K562 (cell line): ENCODE data around the gene FBXW11.

Experiments used
- NR2F6 ChIP-seq: fragments of 450-650 bp; formaldehyde crosslinking; IDR thresholded peaks from 2 replicates; pipeline ENCODE4 v1.4.0; 2020; ENCODE audit warnings: mild to moderate bottlenecking
- TF ChIP-seq, protein P1 (sequence below): sonication (generic); formaldehyde crosslinking; IDR thresholded peaks from 2 replicates; pipeline ENCODE4 v1.8.1; 2022; ENCODE audit warnings: missing genetic modification reagents
- TF ChIP-seq, protein P2 (sequence below), 3 experiments: IDR thresholded peaks in 2 of 3; conservative IDR thresholded peaks in 1 of 3; 2 replicates each; pipeline ENCODE4 v1.5.1; 2011 to 2012; ENCODE audit warnings: low read length in 3 of 3, mild to moderate bottlenecking in 3 of 3, control low read depth in 2 of 3, improper control_type of control experiment in 1 of 3, inconsistent platforms in 1 of 3, low read depth in 1 of 3, mixed read lengths in 1 of 3, moderate library complexity in 1 of 3; ENCODE audit not compliant: insufficient read depth in 2 of 3
- TF ChIP-seq, protein P3 (sequence below): sonication (generic); formaldehyde crosslinking; IDR thresholded peaks from 2 replicates; pipeline ENCODE4 v1.8.0; 2022; ENCODE audit warnings: missing genetic modification reagents, mild to moderate bottlenecking, borderline replicate concordance

DNA sequence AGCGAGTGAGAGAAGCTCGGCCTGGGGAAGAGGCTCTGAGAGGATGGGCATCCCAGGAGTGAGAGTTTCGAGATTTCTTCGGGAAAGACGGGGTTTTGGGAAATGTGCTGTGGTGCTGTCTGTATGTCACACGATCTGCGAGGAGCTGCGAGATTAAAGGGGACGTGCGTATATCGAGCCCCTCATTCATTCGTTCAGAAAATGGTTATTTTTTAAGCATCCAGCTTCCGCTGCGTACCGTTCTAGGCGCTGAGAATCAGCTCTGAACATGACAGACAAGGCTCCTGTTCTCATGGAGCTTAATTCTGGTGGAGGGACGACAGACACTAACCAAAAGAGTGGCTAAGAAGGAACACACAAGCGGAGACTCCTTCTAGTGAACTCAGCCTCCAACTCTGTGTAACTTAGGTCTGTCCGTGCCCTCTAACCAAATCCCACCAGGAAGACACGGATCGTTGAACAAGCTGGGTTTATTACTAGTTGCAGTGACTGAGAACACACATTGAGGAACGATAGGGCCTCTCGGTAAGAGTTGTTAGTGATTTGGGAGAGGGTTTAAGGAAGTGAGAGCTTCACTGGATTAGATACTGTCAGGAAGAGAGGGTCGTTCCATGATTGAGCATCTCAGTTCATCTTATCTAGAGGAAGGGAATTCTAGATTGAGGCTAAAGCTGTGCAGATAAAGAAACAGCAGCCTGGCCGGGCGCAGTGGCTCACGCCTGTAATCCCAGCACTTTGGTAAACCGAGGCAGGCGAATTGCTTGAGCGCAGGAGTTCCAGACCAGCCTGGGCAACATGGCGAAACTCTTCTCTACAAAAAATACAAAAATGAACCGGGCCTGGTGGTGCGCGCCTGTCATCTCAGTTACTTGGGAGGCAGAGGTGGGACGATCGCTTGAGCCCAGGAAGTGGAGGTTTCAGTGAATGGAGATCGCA, 1.0 kb upstream of the FBXW11 start:
- no peak for TF ChIP-seq NR2F6
- TF ChIP-seq, protein P1, sequence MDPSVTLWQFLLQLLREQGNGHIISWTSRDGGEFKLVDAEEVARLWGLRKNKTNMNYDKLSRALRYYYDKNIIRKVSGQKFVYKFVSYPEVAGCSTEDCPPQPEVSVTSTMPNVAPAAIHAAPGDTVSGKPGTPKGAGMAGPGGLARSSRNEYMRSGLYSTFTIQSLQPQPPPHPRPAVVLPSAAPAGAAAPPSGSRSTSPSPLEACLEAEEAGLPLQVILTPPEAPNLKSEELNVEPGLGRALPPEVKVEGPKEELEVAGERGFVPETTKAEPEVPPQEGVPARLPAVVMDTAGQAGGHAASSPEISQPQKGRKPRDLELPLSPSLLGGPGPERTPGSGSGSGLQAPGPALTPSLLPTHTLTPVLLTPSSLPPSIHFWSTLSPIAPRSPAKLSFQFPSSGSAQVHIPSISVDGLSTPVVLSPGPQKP (CRISPR knock-in tag): no peak
- TF ChIP-seq, protein P2, sequence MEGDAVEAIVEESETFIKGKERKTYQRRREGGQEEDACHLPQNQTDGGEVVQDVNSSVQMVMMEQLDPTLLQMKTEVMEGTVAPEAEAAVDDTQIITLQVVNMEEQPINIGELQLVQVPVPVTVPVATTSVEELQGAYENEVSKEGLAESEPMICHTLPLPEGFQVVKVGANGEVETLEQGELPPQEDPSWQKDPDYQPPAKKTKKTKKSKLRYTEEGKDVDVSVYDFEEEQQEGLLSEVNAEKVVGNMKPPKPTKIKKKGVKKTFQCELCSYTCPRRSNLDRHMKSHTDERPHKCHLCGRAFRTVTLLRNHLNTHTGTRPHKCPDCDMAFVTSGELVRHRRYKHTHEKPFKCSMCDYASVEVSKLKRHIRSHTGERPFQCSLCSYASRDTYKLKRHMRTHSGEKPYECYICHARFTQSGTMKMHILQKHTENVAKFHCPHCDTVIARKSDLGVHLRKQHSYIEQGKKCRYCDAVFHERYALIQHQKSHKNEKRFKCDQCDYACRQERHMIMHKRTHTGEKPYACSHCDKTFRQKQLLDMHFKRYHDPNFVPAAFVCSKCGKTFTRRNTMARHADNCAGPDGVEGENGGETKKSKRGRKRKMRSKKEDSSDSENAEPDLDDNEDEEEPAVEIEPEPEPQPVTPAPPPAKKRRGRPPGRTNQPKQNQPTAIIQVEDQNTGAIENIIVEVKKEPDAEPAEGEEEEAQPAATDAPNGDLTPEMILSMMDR (IDR thresholded peaks at IDR 0.05 in 2 of 3, conservative IDR thresholded peaks at IDR 0.05 in 1 of 3; ENCODE audit: insufficient read depth in 2 of 3, low read depth in 1 of 3, low read length in 3 of 3): no peak
- TF ChIP-seq, protein P3, sequence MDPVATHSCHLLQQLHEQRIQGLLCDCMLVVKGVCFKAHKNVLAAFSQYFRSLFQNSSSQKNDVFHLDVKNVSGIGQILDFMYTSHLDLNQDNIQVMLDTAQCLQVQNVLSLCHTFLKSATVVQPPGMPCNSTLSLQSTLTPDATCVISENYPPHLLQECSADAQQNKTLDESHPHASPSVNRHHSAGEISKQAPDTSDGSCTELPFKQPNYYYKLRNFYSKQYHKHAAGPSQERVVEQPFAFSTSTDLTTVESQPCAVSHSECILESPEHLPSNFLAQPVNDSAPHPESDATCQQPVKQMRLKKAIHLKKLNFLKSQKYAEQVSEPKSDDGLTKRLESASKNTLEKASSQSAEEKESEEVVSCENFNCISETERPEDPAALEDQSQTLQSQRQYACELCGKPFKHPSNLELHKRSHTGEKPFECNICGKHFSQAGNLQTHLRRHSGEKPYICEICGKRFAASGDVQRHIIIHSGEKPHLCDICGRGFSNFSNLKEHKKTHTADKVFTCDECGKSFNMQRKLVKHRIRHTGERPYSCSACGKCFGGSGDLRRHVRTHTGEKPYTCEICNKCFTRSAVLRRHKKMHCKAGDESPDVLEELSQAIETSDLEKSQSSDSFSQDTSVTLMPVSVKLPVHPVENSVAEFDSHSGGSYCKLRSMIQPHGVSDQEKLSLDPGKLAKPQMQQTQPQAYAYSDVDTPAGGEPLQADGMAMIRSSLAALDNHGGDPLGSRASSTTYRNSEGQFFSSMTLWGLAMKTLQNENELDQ (CRISPR knock-in tag): no peak
